HG03457 (cell line): Measurements from ENCODE around the gene SNX20.
A peak's percentile ranks its signal among the peaks of the same experiment; 100 is the strongest.

ENCODE experiments used
- ATAC-seq: cut with Tn5 transposase; IDR thresholded peaks from one replicate; pipeline ENCODE4 v1.9.1; 2021; ENCODE audit warnings: moderate number of reproducible peaks; ENCODE audit not compliant: unreplicated experiment

Gene SNX20

GRCh38 chr16:50683689-50684374 is 2.7 kb upstream of the SNX20 start:
- ATAC-seq, result peak; percentile 63

- ATAC-seq, result no peak
Observed at GRCh38 chr16:50680556-50680893, 587 bp downstream of the SNX20 start.

DNA sequence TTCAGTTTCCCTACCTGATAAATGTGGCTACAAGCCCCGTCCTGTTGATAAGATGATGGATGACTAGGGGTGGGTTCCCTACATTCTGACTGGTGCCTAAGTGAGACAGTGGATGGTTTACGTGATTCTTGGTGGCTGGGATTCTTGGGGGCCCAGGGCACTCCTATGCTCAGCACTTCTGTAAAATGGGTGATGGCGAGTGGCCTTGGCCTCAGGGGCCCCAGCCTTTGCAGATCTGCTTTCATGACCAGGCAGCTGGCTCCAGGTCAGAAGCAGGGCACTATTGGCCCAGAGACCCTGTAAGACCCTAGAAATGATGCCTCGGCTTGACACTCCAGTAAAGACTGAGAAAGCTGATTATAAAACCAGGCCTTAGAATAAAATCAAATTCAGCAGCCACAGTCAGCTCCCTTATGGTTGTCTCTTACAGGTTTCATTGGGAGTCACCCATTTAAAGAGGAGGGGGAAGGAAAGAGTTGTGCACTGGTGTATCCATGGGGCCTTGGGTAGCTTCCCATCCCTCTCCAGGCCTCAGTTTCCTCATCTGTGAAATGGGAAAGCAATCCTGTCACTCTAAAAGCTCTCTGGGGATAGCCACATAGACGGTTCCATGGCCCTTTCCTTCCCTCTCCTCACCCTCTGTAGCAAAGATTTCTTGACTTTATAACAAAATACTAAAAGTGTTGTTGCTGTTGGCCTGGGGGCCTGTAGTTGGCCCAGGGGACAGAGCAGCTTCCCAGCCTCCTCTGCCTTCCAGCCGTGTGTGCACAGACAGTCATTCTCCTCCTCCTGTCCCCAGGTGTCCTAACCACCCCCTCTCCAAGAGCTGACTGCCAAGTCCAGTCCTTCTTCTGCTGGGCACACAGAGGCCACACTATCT is 1.2 kb downstream of the SNX20 start:
- no peak for ATAC-seq

DNA sequence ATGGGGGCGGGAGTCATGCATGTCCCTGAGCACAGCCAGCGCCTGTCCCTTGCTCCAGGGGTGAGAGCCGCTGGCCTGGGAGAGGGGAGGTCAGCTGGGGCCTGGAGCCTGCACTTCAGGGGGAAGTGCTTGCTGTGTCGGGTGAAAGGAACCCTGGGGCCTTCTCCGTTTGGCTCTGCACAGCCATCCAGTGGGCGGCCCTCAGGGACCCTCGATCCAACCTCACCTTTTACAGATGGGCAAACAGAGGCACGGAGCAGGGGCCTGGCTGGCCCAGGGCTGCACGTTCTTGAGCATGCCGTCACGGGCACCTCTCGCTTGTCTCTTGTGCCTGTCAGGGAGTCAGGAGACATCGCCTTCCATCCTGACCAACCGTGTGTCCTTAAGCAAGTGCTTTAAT is 1.8 kb downstream of the SNX20 start:
- no peak for ATAC-seq

DNA sequence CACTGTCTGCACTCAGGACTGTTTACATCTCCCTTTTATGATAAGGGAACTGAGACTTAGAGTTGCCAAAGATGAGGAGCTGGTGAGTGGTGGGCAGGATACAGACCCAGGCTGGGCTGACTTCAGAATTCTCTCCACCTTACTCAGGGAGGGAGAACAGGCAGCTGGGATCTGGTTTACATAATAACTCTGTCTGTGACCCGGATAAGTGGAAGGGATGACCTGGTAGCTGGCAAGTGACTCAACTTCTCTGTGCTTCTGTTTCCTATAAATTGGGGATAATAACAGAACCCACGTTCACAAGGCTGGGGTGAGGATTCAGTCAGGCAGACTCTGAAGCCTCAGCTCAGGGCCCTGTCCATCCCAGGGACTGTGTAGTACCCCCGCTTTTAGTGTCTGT is 2.6 kb downstream of the SNX20 start:
- no peak for ATAC-seq

- no peak for ATAC-seq
Observed at GRCh38 chr16:50677351-50677750, 3.8 kb downstream of the SNX20 start.

- no peak for ATAC-seq
Observed at GRCh38 chr16:50676684-50677225, 4.4 kb downstream of the SNX20 start.

GRCh38 chr16:50675686-50676610 is 5.2 kb downstream of the SNX20 start:
- ATAC-seq, result no peak

GRCh38 chr16:50674831-50675230 is 6.3 kb downstream of the SNX20 start:
- ATAC-seq, result no peak

DNA sequence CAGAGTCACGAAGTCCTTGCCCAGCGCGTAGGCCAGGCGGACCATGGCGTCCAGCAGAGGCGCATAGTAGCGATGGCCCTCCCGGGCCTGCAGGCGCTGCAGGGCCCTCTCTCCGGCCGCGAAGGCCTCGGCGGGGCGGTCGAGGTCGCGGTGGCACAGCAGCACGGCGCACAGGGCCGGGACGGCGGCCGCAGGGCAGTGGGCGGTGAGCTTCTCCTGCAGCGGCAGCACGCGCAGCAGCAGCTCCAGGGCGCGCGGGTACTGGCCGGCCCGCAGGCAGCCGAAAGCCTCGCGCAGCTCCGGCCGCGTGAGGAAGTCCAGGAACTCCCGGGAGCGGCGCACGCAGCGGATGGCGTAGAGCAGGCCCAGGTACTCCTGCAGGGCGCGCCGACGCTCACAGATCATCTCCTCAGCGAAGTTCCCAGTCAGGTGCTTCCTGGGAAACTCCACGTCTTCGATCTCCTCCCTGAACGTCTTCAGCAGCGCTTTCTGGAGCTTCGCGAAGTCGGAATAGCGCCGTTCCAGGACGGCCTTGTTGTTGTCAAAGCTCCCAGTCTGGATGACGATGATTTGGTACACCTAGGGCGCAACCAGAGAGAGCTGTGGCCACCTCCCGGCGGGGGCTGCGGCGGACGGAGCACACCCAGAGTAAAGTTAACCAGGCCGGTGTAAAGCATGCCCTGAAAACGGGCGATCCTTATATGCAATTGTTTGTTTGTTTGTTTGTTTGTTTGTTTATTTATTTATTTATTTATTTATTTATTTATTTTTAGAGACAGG is 7.4 kb downstream of the SNX20 start:
- ATAC-seq, result no peak

DNA sequence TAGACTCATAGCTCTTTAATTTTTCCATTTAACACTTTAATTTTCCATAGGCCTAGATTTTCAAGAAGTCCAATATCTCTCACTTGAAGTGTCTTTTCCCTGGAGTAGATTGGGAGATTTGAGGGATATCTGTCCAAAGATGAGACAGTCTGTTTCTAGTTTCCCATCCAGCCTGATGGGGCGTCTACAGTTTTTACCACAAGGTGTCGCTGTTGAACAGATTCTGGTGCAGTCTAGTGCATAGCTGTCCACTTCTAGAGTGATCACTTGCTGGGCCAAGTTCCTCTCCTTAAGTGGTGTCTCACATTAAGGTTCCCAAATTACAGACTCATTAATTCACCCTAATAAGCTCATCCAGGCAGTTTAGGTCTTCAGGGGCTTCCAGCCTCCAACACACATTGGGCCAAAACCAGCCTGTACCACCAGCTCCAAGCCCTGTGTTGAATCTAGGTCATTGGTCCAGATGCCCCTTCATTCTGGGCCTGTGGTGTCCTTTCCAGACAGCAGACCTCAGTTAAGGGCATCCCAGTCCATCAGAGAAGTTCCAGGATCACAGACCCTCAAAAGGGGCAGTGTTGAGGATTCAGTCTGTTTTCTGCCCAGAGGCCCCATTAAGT is 9.4 kb downstream of the SNX20 start:
- ATAC-seq, result no peak

GRCh38 chr16:50670476-50670875 is 10.6 kb downstream of the SNX20 start:
- no peak for ATAC-seq

DNA sequence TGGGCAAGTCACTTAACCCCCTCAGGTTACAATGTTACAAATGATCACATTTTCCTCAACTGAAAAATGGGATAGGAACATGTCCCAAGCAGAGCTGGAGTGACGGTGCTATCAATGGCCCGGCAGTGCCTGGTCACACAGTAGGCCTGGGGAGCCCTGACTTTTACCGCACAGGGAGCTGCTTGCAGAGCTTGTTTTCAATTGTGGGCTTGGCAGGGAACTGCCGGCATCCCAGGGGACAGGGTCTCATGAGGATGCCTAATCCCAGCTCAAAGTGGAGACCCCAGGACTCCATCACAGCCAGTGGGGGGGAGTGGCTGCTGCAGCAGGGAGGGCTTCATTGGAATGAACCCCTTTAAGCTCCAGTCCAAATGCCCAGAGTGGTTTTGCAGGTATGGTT is 11.4 kb downstream of the SNX20 start:
- ATAC-seq, result no peak

- ATAC-seq, result no peak
Observed at GRCh38 chr16:50668368-50669008, 12.6 kb downstream of the SNX20 start.

GRCh38 chr16:50667497-50668367 is 13.4 kb downstream of the SNX20 start:
- no peak for ATAC-seq

- ATAC-seq, result peak; percentile 68
Observed at GRCh38 chr16:50666658-50667496, 14.2 kb downstream of the SNX20 start.

- no peak for ATAC-seq
Observed at GRCh38 chr16:50665128-50665878, 15.8 kb downstream of the SNX20 start.
